ENCODE results near the gene CHL1.

DNA sequence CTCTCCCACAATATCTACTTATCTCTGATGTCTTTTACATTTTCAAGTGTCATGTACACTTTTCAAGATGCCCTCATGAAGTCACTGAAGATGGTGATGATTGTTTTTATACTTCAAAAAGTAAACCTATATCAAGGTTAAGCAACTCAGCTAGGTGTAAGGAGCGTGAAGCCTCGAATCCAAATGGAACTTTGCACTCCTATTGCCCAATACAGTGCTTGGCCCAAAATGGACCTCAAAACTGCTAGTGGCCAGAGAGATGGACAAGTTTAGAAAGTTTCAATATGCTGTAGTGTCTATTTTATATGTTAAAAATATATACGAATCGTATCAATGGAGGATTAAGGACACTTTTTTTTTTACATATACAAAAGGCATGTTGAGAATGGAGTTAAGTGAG, 167.7 kb downstream of the CHL1 start:
- TF ChIP-seq, protein P1, sequence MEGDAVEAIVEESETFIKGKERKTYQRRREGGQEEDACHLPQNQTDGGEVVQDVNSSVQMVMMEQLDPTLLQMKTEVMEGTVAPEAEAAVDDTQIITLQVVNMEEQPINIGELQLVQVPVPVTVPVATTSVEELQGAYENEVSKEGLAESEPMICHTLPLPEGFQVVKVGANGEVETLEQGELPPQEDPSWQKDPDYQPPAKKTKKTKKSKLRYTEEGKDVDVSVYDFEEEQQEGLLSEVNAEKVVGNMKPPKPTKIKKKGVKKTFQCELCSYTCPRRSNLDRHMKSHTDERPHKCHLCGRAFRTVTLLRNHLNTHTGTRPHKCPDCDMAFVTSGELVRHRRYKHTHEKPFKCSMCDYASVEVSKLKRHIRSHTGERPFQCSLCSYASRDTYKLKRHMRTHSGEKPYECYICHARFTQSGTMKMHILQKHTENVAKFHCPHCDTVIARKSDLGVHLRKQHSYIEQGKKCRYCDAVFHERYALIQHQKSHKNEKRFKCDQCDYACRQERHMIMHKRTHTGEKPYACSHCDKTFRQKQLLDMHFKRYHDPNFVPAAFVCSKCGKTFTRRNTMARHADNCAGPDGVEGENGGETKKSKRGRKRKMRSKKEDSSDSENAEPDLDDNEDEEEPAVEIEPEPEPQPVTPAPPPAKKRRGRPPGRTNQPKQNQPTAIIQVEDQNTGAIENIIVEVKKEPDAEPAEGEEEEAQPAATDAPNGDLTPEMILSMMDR (IDR thresholded peaks at IDR 0.05): no peak
- TF ChIP-seq POLR2A (IDR thresholded peaks at IDR 0.05): no peak

Data from uterus (tissue), 2 donors.